ENCODE measurements around the gene POLR2I. TPM values are rescaled to one million over a fixed set of nuclear protein-coding genes. Genes with fewer than 3 reads are reported as not detected.

POLR2I gene
- total RNA-seq, 1 experiment from 2014 or later = 165 TPM

DNA sequence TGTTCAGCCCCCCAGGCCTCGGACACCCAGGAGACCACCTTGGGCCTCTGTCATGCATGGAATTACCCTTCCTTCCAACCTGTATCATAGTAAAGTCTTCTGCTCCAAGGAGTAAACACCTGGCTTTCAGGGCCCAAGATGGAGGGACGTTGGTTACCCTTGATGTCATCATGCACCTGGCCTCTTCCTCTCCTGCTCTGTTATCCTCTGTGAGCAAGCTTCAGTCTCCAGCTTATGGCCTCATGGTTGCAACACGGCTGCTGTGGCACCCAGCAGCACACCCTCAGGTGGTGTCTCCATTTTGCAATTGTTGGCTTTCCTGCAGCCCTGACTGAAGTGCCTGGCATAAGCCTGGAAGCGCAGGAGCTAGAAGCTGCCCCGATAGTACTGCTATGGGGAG lies 7.7 kb downstream of the POLR2I start:
- H3K27ac Mint-ChIP-seq = no peak overlapping the region
- H3K4me1 Mint-ChIP-seq = peaks cover 13% of the 10 kb centered on the region
- H3K27me3 Mint-ChIP-seq (ENCODE audit: low read depth) = no peaks in the 10 kb centered on the region
- peaks cover 12% of the 10 kb centered on the region for H3K36me3 Mint-ChIP-seq
- POLR2A ChIA-PET = no interaction called here
- no peak overlapping the region for H3K4me3 Mint-ChIP-seq
- DNase-seq (ENCODE audit: low spot score) (no peak), ATAC-seq (no peak)
- no peak for TF ChIP-seq JAZF1 (CRISPR knock-in tag; IDR thresholded peaks at IDR 0.05)
- TF ChIP-seq GTF2I (CRISPR knock-in tag; conservative IDR thresholded peaks at IDR 0.05) = 0 out of 2 replicates have a peak, but pooled peaks have one; percentile 7
- no peaks in the 10 kb centered on the region for H3K9me3 Mint-ChIP-seq
- CTCF ChIA-PET = no interaction called here

DNA sequence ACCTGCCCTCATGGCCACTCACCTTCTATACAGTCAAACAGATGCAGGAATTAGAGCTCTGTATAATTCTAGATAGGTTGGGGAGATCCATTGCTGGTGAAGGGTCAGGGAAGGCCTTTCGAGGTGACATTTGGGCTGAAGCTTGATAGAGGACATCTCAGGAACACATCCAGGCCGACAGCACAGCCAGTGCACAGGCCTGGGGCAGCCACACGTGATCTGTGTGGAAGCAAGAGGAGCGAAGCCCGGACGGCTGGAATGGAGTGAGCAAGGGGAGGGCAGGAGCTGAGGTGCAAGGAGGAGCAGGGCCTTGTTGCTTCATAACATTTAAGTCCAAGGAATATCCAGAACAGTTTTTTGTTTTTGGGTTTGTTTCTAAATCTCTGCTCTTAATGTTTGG lies 8.2 kb downstream of the POLR2I start:
- Mint-ChIP-seq H3K27me3 (ENCODE audit: low read depth) (no peaks in the 10 kb centered on the region), H3K27ac (0 out of 2 replicates have a peak overlapping the region, but pooled peaks have one; percentile 79), H3K4me1 (peaks cover 10% of the 10 kb centered on the region), H3K9me3 (no peaks in the 10 kb centered on the region), H3K36me3 (peaks cover 12% of the 10 kb centered on the region), H3K4me3 (no peak overlapping the region)
- POLR2A ChIA-PET = no interaction called here
- no peak for ATAC-seq
- no peak for DNase-seq (ENCODE audit: low spot score)
- TF ChIP-seq, protein P1, sequence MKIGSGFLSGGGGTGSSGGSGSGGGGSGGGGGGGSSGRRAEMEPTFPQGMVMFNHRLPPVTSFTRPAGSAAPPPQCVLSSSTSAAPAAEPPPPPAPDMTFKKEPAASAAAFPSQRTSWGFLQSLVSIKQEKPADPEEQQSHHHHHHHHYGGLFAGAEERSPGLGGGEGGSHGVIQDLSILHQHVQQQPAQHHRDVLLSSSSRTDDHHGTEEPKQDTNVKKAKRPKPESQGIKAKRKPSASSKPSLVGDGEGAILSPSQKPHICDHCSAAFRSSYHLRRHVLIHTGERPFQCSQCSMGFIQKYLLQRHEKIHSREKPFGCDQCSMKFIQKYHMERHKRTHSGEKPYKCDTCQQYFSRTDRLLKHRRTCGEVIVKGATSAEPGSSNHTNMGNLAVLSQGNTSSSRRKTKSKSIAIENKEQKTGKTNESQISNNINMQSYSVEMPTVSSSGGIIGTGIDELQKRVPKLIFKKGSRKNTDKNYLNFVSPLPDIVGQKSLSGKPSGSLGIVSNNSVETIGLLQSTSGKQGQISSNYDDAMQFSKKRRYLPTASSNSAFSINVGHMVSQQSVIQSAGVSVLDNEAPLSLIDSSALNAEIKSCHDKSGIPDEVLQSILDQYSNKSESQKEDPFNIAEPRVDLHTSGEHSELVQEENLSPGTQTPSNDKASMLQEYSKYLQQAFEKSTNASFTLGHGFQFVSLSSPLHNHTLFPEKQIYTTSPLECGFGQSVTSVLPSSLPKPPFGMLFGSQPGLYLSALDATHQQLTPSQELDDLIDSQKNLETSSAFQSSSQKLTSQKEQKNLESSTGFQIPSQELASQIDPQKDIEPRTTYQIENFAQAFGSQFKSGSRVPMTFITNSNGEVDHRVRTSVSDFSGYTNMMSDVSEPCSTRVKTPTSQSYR (CRISPR knock-in tag; IDR thresholded peaks at IDR 0.05) = no peak
- no peak for TF ChIP-seq KAT7 (CRISPR knock-in tag; IDR thresholded peaks at IDR 0.05; ENCODE audit: borderline replicate concordance)
- TF ChIP-seq, protein P2, sequence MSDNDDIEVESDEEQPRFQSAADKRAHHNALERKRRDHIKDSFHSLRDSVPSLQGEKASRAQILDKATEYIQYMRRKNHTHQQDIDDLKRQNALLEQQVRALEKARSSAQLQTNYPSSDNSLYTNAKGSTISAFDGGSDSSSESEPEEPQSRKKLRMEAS (CRISPR knock-in tag; IDR thresholded peaks at IDR 0.05) = no peak
- TF ChIP-seq ZBTB43 (CRISPR knock-in tag; IDR thresholded peaks at IDR 0.05) = no peak
- no peak for TF ChIP-seq ZNF671 (CRISPR knock-in tag; IDR thresholded peaks at IDR 0.05)
- TF ChIP-seq SP1 (CRISPR knock-in tag; conservative IDR thresholded peaks at IDR 0.05) = no peak
- TF ChIP-seq, protein P3, sequence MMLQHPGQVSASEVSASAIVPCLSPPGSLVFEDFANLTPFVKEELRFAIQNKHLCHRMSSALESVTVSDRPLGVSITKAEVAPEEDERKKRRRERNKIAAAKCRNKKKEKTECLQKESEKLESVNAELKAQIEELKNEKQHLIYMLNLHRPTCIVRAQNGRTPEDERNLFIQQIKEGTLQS (CRISPR knock-in tag; conservative IDR thresholded peaks at IDR 0.05) = no peak
- no peak for TF ChIP-seq ATF1 (CRISPR knock-in tag; IDR thresholded peaks at IDR 0.05)
- CTCF ChIA-PET = no interaction called here

DNA sequence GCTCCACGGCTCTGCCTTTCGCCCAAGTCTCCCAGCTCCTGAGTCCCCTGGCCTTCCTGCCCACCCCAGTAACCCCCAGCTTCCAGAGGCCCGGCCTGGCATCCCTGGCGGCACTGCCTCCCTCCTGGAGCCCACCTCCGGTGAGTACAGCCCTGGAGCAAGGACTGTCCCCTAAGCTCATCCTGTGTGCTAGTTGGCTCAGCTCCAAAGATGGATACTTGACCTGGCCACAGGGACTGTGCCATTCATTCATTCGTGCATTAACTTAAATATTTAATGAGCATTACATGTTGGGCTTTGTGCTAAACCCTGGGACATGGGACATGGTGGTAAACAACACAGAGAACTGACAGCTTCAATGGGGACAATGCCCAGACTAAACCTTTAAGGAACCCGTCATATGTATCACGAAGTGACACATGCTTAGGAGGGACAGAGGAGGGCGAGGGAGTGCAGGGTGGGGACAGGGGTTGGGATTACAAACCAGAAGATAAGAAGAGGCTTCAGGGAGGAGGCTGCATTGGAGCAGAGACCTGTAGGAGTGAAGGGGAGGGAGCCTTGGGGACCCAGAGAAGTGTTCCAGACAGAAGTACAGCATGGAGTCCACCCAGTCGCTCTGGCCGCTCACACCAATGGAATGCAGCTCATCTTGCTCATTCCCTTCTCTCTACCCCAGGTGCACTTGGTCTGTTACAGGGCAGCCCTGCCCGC lies 10.7 kb downstream of the POLR2I start:
- Mint-ChIP-seq H3K4me3 (no peak overlapping the region), H3K9me3 (no peaks in the 10 kb centered on the region), H3K36me3 (peaks cover 17% of the 10 kb centered on the region), H3K27ac (no peak overlapping the region), H3K27me3 (ENCODE audit: low read depth) (no peaks in the 10 kb centered on the region), H3K4me1 (no peaks in the 10 kb centered on the region)
- POLR2A ChIA-PET = no interaction called here
- TF ChIP-seq, protein P4, sequence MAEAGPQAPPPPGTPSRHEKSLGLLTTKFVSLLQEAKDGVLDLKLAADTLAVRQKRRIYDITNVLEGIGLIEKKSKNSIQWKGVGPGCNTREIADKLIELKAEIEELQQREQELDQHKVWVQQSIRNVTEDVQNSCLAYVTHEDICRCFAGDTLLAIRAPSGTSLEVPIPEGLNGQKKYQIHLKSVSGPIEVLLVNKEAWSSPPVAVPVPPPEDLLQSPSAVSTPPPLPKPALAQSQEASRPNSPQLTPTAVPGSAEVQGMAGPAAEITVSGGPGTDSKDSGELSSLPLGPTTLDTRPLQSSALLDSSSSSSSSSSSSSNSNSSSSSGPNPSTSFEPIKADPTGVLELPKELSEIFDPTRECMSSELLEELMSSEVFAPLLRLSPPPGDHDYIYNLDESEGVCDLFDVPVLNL (CRISPR knock-in tag; IDR thresholded peaks at IDR 0.05; ENCODE audit: borderline replicate concordance, low read depth) = no peak
- TF ChIP-seq, protein P5, sequence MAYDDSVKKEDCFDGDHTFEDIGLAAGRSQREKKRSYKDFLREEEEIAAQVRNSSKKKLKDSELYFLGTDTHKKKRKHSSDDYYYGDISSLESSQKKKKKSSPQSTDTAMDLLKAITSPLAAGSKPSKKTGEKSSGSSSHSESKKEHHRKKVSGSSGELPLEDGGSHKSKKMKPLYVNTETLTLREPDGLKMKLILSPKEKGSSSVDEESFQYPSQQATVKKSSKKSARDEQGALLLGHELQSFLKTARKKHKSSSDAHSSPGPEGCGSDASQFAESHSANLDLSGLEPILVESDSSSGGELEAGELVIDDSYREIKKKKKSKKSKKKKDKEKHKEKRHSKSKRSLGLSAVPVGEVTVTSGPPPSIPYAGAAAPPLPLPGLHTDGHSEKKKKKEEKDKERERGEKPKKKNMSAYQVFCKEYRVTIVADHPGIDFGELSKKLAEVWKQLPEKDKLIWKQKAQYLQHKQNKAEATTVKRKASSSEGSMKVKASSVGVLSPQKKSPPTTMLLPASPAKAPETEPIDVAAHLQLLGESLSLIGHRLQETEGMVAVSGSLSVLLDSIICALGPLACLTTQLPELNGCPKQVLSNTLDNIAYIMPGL (CRISPR knock-in tag; IDR thresholded peaks at IDR 0.05) = no peak
- TF ChIP-seq FOXP1 (CRISPR knock-in tag; IDR thresholded peaks at IDR 0.05; ENCODE audit: borderline replicate concordance) (no peak), ETV6 (CRISPR knock-in tag; IDR thresholded peaks at IDR 0.05) (no peak), ZNF532 (CRISPR knock-in tag; IDR thresholded peaks at IDR 0.05; ENCODE audit: borderline replicate concordance) (no peak)
- no peak for DNase-seq (ENCODE audit: low spot score)
- CTCF ChIA-PET = interaction anchor here (0.6 kb wide), 1 partner anchor 1036 kb away, joined by 5 read pairs; no protein-coding TSS in a partner anchor
- ATAC-seq = no peak

Data from WTC11 (cell line).